GM10266 (cell line): Measurements from ENCODE around the gene HOXB2.

Source experiments
- DNase-seq: peaks from one replicate; pipeline ENCODE4 v3.0.0; 2012; ENCODE audit errors: extremely low spot score
- CTCF ChIP-seq: IDR thresholded peaks from 2 replicates; pipeline ENCODE4 v1.5.1; 2012; ENCODE audit warnings: mild to moderate bottlenecking, low read depth; ENCODE audit not compliant: control insufficient read depth, insufficient read depth; ENCODE audit errors: missing control alignments

HOXB2 gene

DNA sequence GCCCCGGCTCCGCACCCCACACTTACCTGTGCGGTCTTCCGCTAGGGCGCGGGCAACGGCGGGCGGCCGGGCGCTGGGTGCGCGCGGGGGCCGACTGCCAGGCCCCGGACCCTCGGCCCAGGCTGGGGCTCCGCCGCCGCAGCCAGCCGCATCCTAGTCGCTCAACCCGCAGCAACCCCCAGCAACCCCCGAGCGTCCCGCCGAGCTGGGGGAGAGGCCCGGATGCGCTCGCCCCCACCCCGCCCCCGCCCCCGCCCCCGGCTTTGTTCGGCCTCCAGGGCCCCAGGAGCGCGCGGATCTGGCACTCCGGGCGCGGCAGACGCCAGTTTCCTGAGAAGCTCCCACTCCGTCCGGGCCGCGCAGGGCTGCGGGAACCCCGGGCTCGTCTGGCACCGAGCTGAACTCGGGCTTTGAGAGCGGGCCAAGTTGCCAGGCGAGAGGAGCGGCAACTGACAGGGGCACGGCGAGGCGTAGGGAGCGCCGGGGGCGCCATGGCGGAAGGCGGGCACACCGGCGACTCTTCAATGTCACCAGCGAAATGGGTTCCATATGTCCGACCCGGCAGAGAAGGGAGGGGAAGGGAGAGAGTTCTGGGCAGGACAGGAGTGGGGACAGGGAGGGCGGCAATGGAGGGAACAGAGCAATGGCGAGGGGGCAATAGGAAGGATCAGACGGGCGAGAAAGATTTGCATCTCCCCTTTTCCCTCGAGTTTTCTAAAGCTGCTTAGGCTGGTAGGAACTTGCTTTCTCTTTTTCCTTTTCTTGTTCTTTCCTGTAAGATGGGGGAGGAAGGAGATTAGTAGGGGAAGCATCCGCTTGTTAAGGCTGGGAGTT, 19.5 kb upstream of the HOXB2 start:
- DNase-seq, result no peak
- no peak for TF ChIP-seq CTCF

- TF ChIP-seq CTCF, result no peak
- no peak for DNase-seq
These were observed 18.9 kb upstream of the HOXB2 start for GRCh38 chr17:48563867-48564187.

GRCh38 chr17:48563385-48563838, 18.5 kb upstream of the HOXB2 start:
- DNase-seq, result no peak
- no peak for TF ChIP-seq CTCF

- DNase-seq, result no peak
- TF ChIP-seq CTCF, result no peak
These were observed 18.0 kb upstream of the HOXB2 start for GRCh38 chr17:48562934-48563333.

GRCh38 chr17:48561884-48562810, 17.2 kb upstream of the HOXB2 start:
- peak; percentile 4 for TF ChIP-seq CTCF
- no peak for DNase-seq

- TF ChIP-seq CTCF, result no peak
- no peak for DNase-seq
These were observed 15.2 kb upstream of the HOXB2 start for GRCh38 chr17:48559840-48560817.
